Vagina (tissue), 2 donors: ENCODE measurements around the gene MFSD6.

Experiments
- CTCF ChIP-seq, 3 experiments: fragments of 450-650 bp in 2 of 3; fragments of 200-600 bp in 1 of 3; sonication (generic) in 1 of 3; IDR thresholded peaks; one replicate each; pipeline ENCODE4 v1.5.1; 2017 to 2019; ENCODE audit warnings: antibody characterized with exemption in 3 of 3, mild to moderate bottlenecking in 2 of 3, moderate library complexity in 2 of 3
- POLR2A ChIP-seq, 2 donors: fragments of 450-650 bp; IDR thresholded peaks; one replicate each; pipeline ENCODE4 v1.6.1; 2017; ENCODE audit warnings: antibody characterized with exemption in 2 of 2, mild to moderate bottlenecking in 2 of 2, moderate library complexity in 2 of 2

GRCh38 chr2:190501702-190502407 is 93.7 kb downstream of the MFSD6 start:
- TF ChIP-seq CTCF (IDR thresholded peaks at IDR 0.05) (no peak), POLR2A (IDR thresholded peaks at IDR 0.05) (no peak)
